Endothelial cell of umbilical vein (primary cell): ENCODE results near the gene ITIH4.

ENCODE experiments used
- EZH2 ChIP-seq: IDR thresholded peaks from 2 replicates; pipeline ENCODE4 v1.6.1; 2012; ENCODE audit warnings: borderline replicate concordance, low read depth, mild to moderate bottlenecking, moderate library complexity, low read length, inconsistent platforms; ENCODE audit not compliant: severe bottlenecking
- JUN ChIP-seq: IDR thresholded peaks from 2 replicates; pipeline ENCODE4 v1.6.1; 2011; ENCODE audit warnings: borderline replicate concordance, low read depth; ENCODE audit not compliant: insufficient read length, insufficient read depth
- POLR2A ChIP-seq: IDR thresholded peaks from 2 replicates; pipeline ENCODE4 v1.6.1; 2012; ENCODE audit warnings: low read depth, mild to moderate bottlenecking, control low read depth, low read length
- TF ChIP-seq, protein P1 (sequence below), 2 donors: IDR thresholded peaks; 1 replicate in 1 of 2; 2 replicates in 1 of 2; pipeline ENCODE4 v1.5.1; 2011; ENCODE audit warnings: low read length in 2 of 2, mild to moderate bottlenecking in 2 of 2, moderate library complexity in 2 of 2, control low read depth in 1 of 2, inconsistent platforms in 1 of 2, low read depth in 1 of 2; ENCODE audit not compliant: insufficient read depth in 1 of 2; ENCODE audit errors: extremely low read depth in 1 of 2

DNA sequence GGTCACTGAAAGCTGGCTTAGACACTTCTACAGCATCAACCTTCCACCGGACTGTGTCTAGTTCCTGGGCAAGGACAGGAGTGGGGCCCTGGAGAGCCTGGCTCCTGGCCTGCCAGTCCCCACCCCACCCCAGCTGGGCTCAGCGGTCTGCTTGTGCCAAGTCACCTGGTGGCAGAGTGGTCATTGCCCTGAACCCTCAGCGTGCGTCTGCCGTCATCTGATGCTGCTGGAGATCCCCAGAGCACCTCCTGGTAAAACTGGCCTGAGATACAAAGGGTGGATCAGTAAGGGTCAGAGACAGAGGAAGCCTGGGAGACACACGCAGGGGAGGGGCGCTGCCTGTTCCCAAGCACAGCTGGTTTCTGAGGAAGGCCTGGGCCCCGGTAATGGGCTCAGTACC lies 16.7 kb downstream of the ITIH4 start:
- TF ChIP-seq POLR2A (no peak), EZH2 (no peak), JUN (no peak)
- TF ChIP-seq, protein P1, sequence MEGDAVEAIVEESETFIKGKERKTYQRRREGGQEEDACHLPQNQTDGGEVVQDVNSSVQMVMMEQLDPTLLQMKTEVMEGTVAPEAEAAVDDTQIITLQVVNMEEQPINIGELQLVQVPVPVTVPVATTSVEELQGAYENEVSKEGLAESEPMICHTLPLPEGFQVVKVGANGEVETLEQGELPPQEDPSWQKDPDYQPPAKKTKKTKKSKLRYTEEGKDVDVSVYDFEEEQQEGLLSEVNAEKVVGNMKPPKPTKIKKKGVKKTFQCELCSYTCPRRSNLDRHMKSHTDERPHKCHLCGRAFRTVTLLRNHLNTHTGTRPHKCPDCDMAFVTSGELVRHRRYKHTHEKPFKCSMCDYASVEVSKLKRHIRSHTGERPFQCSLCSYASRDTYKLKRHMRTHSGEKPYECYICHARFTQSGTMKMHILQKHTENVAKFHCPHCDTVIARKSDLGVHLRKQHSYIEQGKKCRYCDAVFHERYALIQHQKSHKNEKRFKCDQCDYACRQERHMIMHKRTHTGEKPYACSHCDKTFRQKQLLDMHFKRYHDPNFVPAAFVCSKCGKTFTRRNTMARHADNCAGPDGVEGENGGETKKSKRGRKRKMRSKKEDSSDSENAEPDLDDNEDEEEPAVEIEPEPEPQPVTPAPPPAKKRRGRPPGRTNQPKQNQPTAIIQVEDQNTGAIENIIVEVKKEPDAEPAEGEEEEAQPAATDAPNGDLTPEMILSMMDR (IDR thresholded peaks at IDR 0.05; ENCODE audit: extremely low read depth in 1 of 2, insufficient read depth in 1 of 2, low read depth in 1 of 2, low read length in 2 of 2): no peak
